ENCODE data around the gene VPS37C. TPM values are rescaled to one million over a fixed set of nuclear protein-coding genes. Genes with fewer than 3 reads are reported as not detected.
"Not testable (repeated sequence)": the region's sequence is repeated elsewhere in the genome, so short reads cannot be mapped to it uniquely, and the experiment has no call there.

Gene VPS37C
- total and polyA plus RNA-seq, 4 donors, result 14.8 to 35.8 (median 22.3) TPM

DNA sequence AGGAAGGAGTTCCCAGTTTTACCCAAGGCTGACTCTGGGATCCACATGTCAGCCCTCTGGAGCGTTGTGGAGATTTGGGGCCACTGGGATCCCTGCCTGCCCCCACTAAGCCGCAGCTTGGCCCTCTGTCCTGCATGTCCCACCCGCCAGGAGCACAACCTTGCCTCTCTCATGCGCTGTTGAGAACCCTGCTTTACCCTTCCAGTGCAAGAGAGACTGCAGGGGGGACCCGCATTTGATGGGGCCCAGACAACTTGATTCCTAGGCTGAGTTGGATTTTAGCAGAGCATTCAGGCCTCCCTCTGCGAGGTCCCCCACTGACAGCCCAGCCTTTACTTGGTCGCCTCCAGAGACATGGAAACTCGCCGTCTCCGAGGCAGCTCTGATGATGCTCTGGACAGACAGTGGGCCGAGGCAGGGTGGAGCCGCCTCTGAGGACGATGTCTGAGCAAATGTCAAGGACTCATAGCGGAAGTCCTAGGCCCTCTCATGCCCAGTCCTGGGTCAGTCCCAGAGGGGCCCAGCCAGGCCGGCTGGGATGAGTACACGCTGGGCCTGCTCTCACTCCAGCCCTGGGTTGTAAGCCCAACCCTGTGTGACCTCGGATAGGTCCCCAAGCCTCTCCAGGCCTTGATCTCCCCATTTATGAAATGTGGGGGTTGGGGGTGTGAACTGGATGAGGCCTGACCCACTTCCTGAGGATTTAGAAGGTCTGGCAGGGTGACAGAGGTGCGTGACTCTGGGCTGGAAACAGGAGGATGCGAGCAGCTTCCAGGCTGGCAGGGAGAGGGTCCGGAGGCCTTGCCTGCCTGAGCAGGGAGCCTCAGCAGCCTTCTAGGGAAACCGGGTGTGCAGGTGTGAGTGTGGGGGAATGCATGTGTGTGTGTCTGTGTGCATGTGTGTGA lies 58.3 kb downstream of the VPS37C start:
- Histone ChIP-seq H3K9me3 (ENCODE audit: control insufficient read depth in 4 of 4, insufficient read depth in 3 of 4, low read length in 3 of 4) (no peaks in the 10 kb centered on the region), H3K4me3 (no peak overlapping the region), H3K27me3 (ENCODE audit: control insufficient read depth in 3 of 3, insufficient read depth in 3 of 3, low read length in 2 of 3) (no peaks in the 10 kb centered on the region), H3K36me3 (ENCODE audit: control insufficient read depth in 4 of 4, insufficient read depth in 4 of 4, low read length in 4 of 4) (no peaks in the 10 kb centered on the region), H3K9ac (ENCODE audit: insufficient read depth in 1 of 2, low read length in 2 of 2) (no peak overlapping the region), H3K27ac (ENCODE audit: low read depth in 1 of 2, low read length in 1 of 2) (no peak overlapping the region), H3K4me1 (ENCODE audit: control insufficient read depth in 5 of 5, insufficient read depth in 5 of 5, low read length in 5 of 5) (no peaks in the 10 kb centered on the region)
- DNase-seq (no peak), ATAC-seq (ENCODE audit: insufficient read depth, low FRiP score) (no peak)
- TF ChIP-seq, protein P1, sequence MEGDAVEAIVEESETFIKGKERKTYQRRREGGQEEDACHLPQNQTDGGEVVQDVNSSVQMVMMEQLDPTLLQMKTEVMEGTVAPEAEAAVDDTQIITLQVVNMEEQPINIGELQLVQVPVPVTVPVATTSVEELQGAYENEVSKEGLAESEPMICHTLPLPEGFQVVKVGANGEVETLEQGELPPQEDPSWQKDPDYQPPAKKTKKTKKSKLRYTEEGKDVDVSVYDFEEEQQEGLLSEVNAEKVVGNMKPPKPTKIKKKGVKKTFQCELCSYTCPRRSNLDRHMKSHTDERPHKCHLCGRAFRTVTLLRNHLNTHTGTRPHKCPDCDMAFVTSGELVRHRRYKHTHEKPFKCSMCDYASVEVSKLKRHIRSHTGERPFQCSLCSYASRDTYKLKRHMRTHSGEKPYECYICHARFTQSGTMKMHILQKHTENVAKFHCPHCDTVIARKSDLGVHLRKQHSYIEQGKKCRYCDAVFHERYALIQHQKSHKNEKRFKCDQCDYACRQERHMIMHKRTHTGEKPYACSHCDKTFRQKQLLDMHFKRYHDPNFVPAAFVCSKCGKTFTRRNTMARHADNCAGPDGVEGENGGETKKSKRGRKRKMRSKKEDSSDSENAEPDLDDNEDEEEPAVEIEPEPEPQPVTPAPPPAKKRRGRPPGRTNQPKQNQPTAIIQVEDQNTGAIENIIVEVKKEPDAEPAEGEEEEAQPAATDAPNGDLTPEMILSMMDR (IDR thresholded peaks at IDR 0.05; ENCODE audit: control extremely low read depth, extremely low read depth), result no peak
- WGBS, 2 donors, result 81 to 84% methylated on average over 21 of the region's 21 CpGs

DNA sequence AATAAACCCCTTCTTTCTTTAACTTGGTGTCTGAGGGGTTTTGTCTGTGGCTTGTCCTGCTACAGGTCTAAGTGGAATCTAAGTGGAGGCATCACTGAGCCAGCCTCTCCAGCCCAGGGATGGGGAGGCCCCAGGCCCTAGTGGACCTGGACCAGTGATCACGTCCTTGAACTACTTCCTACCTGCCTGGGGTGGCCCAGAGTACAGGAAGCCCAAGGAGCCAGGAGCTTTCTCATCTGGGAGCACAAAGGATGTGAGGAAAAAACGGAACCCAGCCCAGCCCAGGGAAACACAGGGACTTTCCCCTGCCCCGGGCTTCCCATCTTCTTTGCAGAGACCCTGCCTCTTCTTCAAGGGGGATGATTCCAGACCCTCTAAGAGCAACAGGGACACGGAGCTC lies 62.4 kb downstream of the VPS37C start:
- H3K4me3 ChIP-seq, result no peak overlapping the region
- no peak overlapping the region for H3K9ac ChIP-seq (ENCODE audit: insufficient read depth in 1 of 2, low read length in 2 of 2)
- ATAC-seq (ENCODE audit: insufficient read depth, low FRiP score) (no peak), DNase-seq (no peak)
- H3K4me1 ChIP-seq (ENCODE audit: control insufficient read depth in 5 of 5, insufficient read depth in 5 of 5, low read length in 5 of 5), result peaks cover 0 to 4% (median 0%) of the 10 kb centered on the region in 5 donors
- H3K9me3 ChIP-seq (ENCODE audit: control insufficient read depth in 4 of 4, insufficient read depth in 3 of 4, low read length in 3 of 4), result no peaks in the 10 kb centered on the region
- no peaks in the 10 kb centered on the region for H3K36me3 ChIP-seq (ENCODE audit: control insufficient read depth in 4 of 4, insufficient read depth in 4 of 4, low read length in 4 of 4)
- 81 to 82% methylated on average over 4 of the region's 4 CpGs for WGBS, 2 donors
- H3K27ac ChIP-seq (ENCODE audit: low read depth in 1 of 2, low read length in 1 of 2), result no peak overlapping the region
- TF ChIP-seq, protein P1 (IDR thresholded peaks at IDR 0.05; ENCODE audit: control extremely low read depth, extremely low read depth), result no peak
- H3K27me3 ChIP-seq (ENCODE audit: control insufficient read depth in 3 of 3, insufficient read depth in 3 of 3, low read length in 2 of 3), result no peaks in the 10 kb centered on the region

DNA sequence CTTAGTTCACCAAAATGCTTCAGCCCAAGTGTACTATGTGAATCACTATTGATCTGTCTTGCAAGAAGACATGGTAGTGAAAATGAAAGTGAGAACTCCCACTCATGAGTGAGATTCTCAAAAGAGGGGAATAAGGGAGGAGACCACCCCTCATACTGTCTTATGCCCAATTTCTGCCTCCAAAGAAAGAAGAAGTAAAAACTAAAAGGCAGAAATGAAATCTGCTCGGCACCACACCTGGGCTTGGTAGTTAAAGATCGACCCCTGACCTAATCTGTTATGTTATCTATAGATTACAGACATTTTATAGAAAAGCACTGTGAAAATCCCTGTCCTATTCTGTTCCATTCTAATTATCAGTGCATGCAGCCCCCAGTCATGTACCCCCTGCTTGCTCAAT lies 63.0 kb downstream of the VPS37C start:
- not testable (repeated sequence) for H3K27me3 ChIP-seq (ENCODE audit: control insufficient read depth in 3 of 3, insufficient read depth in 3 of 3, low read length in 2 of 3); H3K9ac ChIP-seq (ENCODE audit: insufficient read depth in 1 of 2, low read length in 2 of 2); H3K4me1 ChIP-seq (ENCODE audit: control insufficient read depth in 5 of 5, insufficient read depth in 5 of 5, low read length in 5 of 5); ATAC-seq (ENCODE audit: insufficient read depth, low FRiP score); H3K9me3 ChIP-seq (ENCODE audit: control insufficient read depth in 4 of 4, insufficient read depth in 3 of 4, low read length in 3 of 4); H3K36me3 ChIP-seq (ENCODE audit: control insufficient read depth in 4 of 4, insufficient read depth in 4 of 4, low read length in 4 of 4); H3K27ac ChIP-seq (ENCODE audit: low read depth in 1 of 2, low read length in 1 of 2); DNase-seq; H3K4me3 ChIP-seq
- 65 to 68% methylated on average over 2 of the region's 2 CpGs for WGBS, 2 donors

DNA sequence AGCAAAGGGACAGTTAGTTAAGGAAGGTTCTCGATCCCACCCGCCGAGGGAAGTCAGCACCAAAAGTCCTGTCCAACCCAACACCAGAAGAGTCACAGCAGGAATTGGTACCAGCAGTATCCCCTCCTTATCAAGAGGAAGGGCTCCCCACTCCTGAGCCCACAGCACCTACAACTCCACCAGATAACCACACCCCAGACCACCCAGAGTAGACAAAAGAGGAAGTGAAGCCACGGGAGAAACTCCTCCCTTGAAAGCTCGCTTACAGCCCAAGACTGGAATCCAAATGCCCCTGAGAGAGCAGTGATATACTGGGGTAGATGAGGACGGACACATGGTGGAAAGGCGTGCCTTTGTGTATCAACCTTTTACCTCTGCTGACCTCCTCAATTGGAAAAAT lies 66.2 kb downstream of the VPS37C start:
- peaks cover 0 to 4% (median 0%) of the 10 kb centered on the region in 5 donors for H3K4me1 ChIP-seq (ENCODE audit: control insufficient read depth in 5 of 5, insufficient read depth in 5 of 5, low read length in 5 of 5)
- no peak overlapping the region for H3K4me3 ChIP-seq
- TF ChIP-seq, protein P1 (IDR thresholded peaks at IDR 0.05; ENCODE audit: control extremely low read depth, extremely low read depth), result no peak
- DNase-seq, result no peak
- no peak overlapping the region for H3K27ac ChIP-seq (ENCODE audit: low read depth in 1 of 2, low read length in 1 of 2)
- no peak overlapping the region for H3K9ac ChIP-seq (ENCODE audit: insufficient read depth in 1 of 2, low read length in 2 of 2)
- no peaks in the 10 kb centered on the region for H3K27me3 ChIP-seq (ENCODE audit: control insufficient read depth in 3 of 3, insufficient read depth in 3 of 3, low read length in 2 of 3)
- ATAC-seq (ENCODE audit: insufficient read depth, low FRiP score), result no peak
- H3K36me3 ChIP-seq (ENCODE audit: control insufficient read depth in 4 of 4, insufficient read depth in 4 of 4, low read length in 4 of 4), result no peaks in the 10 kb centered on the region
- WGBS, 2 donors, result 43 to 62% methylated on average over 7 of the region's 7 CpGs
- H3K9me3 ChIP-seq (ENCODE audit: control insufficient read depth in 4 of 4, insufficient read depth in 3 of 4, low read length in 3 of 4), result no peaks in the 10 kb centered on the region

DNA sequence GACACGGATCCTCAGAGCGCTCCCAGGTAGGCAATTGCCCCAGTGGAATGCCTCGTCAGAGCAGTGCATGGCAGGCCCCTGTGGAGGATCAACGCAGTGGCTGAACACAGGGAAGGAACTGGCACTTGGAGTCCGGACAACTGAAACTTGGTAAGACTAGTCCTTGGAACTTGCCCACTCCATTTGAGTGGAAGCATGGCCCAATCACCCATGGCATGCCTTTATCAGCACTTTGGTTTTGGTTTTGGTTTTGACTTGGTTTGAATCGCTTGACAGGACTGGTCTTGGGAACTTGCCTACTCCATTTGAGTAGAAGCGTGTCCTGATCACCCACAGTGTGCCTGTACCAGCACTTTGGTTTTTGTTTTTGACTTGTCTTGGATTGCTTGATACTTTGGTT lies 67.1 kb downstream of the VPS37C start:
- H3K27ac ChIP-seq (ENCODE audit: low read depth in 1 of 2, low read length in 1 of 2); H3K27me3 ChIP-seq (ENCODE audit: control insufficient read depth in 3 of 3, insufficient read depth in 3 of 3, low read length in 2 of 3); H3K9ac ChIP-seq (ENCODE audit: insufficient read depth in 1 of 2, low read length in 2 of 2); H3K36me3 ChIP-seq (ENCODE audit: control insufficient read depth in 4 of 4, insufficient read depth in 4 of 4, low read length in 4 of 4); ATAC-seq (ENCODE audit: insufficient read depth, low FRiP score); DNase-seq; H3K9me3 ChIP-seq (ENCODE audit: control insufficient read depth in 4 of 4, insufficient read depth in 3 of 4, low read length in 3 of 4); H3K4me1 ChIP-seq (ENCODE audit: control insufficient read depth in 5 of 5, insufficient read depth in 5 of 5, low read length in 5 of 5); H3K4me3 ChIP-seq: not testable (repeated sequence)
- WGBS, 2 donors, result 91 to 93% methylated on average over 7 of the region's 7 CpGs

Measured in lung (tissue), 12 donors.